Testis (tissue), 3 donors: ENCODE results near the gene FBH1. TPM values are rescaled to one million over a fixed set of nuclear protein-coding genes. Genes with fewer than 3 reads are reported as not detected.
"Not testable (repeated sequence)": the region's sequence is repeated elsewhere in the genome, so short reads cannot be mapped to it uniquely, and the experiment has no call there.

Experiments
- DNase-seq: peaks from one replicate; pipeline ENCODE4 v3.0.0-alpha.2; 2019
- H3K27ac ChIP-seq, 2 donors: fragments of 200-600 bp; sonication (generic); one replicate each; pipeline ENCODE4 v1.5.1; 2019
- H3K27me3 ChIP-seq: fragments of 200-600 bp; sonication (generic); one replicate; pipeline ENCODE4 v1.5.1; 2019
- H3K36me3 ChIP-seq: fragments of 200-600 bp; sonication (generic); one replicate; pipeline ENCODE4 v1.5.1; 2017; ENCODE audit warnings: low read depth; ENCODE audit errors: missing control alignments
- H3K4me1 ChIP-seq: fragments of 200-600 bp; sonication (generic); one replicate; pipeline ENCODE4 v1.5.1; 2019
- H3K4me3 ChIP-seq, 2 donors: fragments of 200-600 bp; sonication (generic); one replicate each; pipeline ENCODE4 v1.5.1; 2017 to 2019
- H3K9me3 ChIP-seq: fragments of 200-600 bp; sonication (generic); one replicate; pipeline ENCODE4 v1.5.1; 2017
- POLR2A ChIP-seq: fragments of 450-650 bp; IDR thresholded peaks from one replicate; pipeline ENCODE4 v1.6.1; 2017; ENCODE audit warnings: antibody characterized with exemption, mild to moderate bottlenecking, moderate library complexity
- WGBS, 2 donors: methylation state at CpG; one replicate each; pipeline ENCODE4 v1.1.5; 2018; 5-methylcytosine and 5-hydroxymethylcytosine counted together
- intact Hi-C: fragments of 100-400 bp; cut with DNase I; formaldehyde crosslinking; loops from one replicate; pipeline ENCODE4 v1.15.1; 2023; ENCODE audit warnings: low total_unique reads
- polyA plus RNA-seq: library from polyadenylated mRNA; stranded (reverse); fragments of 350-450 nt; fragmentation: Illumina TruSeq; extraction: RNeasy Lipid Tissue Mini Kit (QIAGEN cat#74804); gene quantifications from one replicate; pipeline ENCODE4 v1.2.3, GENCODE V29; 2014; ENCODE audit warnings: low read depth, low replicate concordance; ENCODE audit not compliant: insufficient read depth
- total RNA-seq, 2 donors: library from RNA; depleted of rRNA; stranded (reverse); fragments of >200 nt; gene quantifications; one replicate each; pipeline ENCODE4 v1.2.3, GENCODE V29; 2016
- TF ChIP-seq, protein P1 (sequence below), 3 experiments: fragments of 450-650 bp in 2 of 3; fragments of 200-600 bp in 1 of 3; sonication (generic) in 1 of 3; IDR thresholded peaks; one replicate each; pipeline ENCODE4 v1.5.1; 2016 to 2019; ENCODE audit warnings: antibody characterized with exemption in 3 of 3, mild to moderate bottlenecking in 2 of 3, moderate library complexity in 1 of 3

Gene FBH1
- total and polyA plus RNA-seq, 3 donors from 2014 or later: 91.6 to 203 (median 174) TPM

DNA sequence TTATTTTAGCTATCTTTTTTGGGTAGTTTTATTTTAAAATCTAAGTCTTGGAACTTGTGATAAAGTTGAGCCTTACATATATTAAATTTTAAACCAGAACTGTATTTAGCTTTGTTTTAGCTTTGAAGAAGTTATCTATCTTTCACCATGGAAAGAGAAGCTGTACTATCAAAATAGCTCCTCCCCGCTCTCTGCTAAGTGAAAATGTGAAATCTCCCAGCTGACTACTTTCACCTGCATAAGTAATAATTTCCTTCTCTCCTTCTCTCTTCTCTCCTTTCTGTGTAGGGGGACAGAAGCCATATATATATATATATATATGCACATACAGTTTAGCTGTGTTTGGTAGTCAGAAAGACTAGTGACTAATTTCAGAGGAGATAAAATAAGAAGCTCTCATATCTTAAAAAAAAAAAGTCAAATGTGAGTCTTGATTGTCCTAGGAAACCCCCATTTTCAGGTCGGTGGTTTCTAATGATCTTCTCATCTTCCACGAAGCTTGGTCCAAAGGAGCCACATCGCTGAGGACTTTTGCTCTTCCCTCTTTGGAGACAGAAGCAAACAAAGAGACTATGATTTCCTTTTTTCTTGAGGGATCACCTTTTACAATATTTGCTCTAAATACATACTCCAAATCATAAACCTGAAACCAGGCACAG lies 46.2 kb upstream of the FBH1 start:
- H3K4me1 ChIP-seq: peaks cover 13% of the 10 kb centered on the region
- 80 to 82% methylated on average over 4 of the region's 4 CpGs for WGBS, 2 donors
- intact Hi-C loops: no loop called here
- DNase-seq: no peak
- TF ChIP-seq POLR2A: no peak
- TF ChIP-seq, protein P1, sequence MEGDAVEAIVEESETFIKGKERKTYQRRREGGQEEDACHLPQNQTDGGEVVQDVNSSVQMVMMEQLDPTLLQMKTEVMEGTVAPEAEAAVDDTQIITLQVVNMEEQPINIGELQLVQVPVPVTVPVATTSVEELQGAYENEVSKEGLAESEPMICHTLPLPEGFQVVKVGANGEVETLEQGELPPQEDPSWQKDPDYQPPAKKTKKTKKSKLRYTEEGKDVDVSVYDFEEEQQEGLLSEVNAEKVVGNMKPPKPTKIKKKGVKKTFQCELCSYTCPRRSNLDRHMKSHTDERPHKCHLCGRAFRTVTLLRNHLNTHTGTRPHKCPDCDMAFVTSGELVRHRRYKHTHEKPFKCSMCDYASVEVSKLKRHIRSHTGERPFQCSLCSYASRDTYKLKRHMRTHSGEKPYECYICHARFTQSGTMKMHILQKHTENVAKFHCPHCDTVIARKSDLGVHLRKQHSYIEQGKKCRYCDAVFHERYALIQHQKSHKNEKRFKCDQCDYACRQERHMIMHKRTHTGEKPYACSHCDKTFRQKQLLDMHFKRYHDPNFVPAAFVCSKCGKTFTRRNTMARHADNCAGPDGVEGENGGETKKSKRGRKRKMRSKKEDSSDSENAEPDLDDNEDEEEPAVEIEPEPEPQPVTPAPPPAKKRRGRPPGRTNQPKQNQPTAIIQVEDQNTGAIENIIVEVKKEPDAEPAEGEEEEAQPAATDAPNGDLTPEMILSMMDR (IDR thresholded peaks at IDR 0.05): no peak
- H3K4me3 ChIP-seq: no peak overlapping the region
- H3K27me3 ChIP-seq: no peaks in the 10 kb centered on the region
- H3K36me3 ChIP-seq: no peaks in the 10 kb centered on the region
- no peak overlapping the region for H3K27ac ChIP-seq
- H3K9me3 ChIP-seq: no peaks in the 10 kb centered on the region

DNA sequence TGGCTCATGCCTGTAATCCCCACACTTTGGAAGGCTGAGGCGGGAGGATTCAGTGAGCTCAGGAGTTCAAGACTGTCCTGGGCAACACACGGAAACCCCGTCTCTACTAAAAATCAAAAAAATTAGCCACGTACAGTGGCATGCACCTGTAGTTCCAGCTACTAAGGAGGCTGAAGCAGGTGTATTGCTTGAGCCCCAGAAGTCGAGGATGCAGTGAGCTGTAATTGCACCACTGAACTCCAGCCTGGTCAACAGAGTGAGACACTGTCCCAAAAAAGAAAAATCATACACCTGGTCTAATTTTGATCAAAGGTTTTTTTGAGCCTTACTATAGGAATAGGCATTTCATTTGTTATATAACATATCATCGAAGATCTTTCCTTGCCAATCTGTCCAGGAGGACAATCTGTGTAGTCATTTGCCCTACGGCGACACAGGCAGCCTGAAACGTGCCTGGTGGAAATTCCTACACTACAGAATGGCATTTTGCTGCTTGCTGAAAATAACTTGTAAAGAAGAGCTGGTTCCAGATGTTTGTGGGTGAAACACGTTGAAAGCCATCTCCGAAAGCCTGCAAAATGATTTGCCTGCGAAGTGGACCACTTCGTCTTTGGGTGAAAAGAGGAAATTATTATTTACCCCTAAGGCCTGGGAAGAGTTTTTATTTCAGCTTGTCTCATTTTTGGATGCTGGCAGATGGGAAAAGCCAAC lies 45.5 kb upstream of the FBH1 start:
- WGBS, 2 donors: 69 to 80% methylated on average over 13 of the region's 13 CpGs
- intact Hi-C loops: no loop called here
- H3K27ac ChIP-seq: no peak overlapping the region
- H3K27me3 ChIP-seq: no peaks in the 10 kb centered on the region
- H3K4me3 ChIP-seq: no peak overlapping the region
- no peaks in the 10 kb centered on the region for H3K9me3 ChIP-seq
- no peak for DNase-seq
- no peaks in the 10 kb centered on the region for H3K36me3 ChIP-seq
- H3K4me1 ChIP-seq: peaks cover 13% of the 10 kb centered on the region
- TF ChIP-seq POLR2A: no peak
- TF ChIP-seq, protein P1 (IDR thresholded peaks at IDR 0.05): no peak

DNA sequence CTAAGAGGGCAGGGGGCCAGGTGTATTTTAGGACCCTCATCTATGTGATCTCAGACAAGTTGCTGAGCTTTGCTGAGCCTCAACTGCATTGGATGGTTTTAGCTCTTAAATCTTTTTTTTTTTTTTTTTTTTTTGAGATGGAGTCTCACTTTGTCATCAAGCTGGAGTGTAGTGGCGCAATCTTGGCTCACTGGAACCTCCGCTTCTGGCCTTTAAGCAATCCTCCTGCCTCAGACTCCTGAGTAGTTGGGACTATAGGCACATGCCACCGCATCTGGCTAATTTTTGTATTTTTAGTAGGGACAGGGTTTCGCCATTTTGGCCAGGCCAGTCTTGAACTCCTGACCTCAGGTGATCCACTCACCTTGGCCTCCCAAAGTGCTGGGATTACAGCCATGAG lies 43.4 kb upstream of the FBH1 start:
- H3K4me3 ChIP-seq, intact Hi-C loops, H3K36me3 ChIP-seq, H3K27ac ChIP-seq, DNase-seq, H3K27me3 ChIP-seq, H3K9me3 ChIP-seq, H3K4me1 ChIP-seq: not testable (repeated sequence)
- WGBS, 2 donors: 97 to 100% methylated on average over 4 of the region's 4 CpGs

DNA sequence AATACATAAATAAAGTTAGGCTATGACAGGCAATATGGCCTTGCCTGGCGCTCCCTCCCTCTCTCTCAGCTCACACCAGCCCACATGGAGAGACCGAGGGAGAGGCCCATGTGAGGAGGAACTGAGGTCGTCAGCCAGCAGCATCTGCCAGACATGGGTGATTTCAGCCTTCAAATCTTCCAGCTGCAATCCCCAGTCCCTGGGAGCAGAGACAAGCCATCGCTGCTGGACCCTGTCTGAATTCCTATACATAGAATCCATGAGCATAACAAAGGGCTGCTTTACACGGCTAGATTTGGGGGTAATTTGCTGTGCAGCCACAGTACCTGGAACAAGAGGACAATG lies 35.9 kb upstream of the FBH1 start:
- Histone ChIP-seq H3K27me3 (no peaks in the 10 kb centered on the region), H3K27ac (no peak overlapping the region), H3K9me3 (no peaks in the 10 kb centered on the region), H3K4me1 (no peaks in the 10 kb centered on the region), H3K36me3 (no peaks in the 10 kb centered on the region), H3K4me3 (no peak overlapping the region)
- intact Hi-C loops: no loop called here
- 83 to 87% methylated on average over 5 of the region's 5 CpGs for WGBS, 2 donors
- TF ChIP-seq POLR2A: no peak
- TF ChIP-seq, protein P1 (IDR thresholded peaks at IDR 0.05): no peak
- DNase-seq: no peak

DNA sequence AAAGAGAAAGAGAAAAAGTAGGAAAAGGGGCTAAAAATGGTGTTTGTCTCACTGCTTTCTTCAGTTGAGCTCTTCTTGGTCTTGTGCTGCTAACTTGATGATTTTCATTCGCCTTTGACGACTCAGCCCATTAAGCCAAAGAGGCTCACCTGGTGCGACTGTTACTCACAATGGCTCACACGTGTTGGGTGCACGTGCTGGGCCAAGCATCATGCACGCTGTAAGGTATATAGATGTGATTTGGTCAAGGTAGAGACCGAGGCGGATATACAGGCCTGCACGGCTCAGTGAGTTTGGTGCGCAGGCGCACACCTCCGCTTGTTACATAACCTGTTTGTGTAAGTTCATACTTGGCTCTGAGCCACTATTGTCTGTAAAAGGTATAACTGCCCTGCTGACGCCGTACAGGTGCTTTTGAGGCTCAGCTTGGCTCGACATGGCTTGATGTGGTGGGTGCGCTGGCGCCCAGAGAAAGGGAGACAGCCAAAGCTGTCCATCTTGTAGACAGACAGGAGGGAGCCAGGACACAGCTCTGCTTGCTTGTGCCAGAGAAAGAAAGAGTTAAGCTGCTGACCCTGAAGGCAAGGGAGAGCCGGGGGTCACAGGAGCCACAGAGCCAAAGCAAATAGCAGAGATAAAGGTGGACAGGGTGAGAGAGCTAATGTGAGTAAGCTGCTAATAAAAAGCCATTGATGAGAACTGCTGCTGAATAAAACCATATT lies 33.9 kb upstream of the FBH1 start:
- TF ChIP-seq, protein P1 (IDR thresholded peaks at IDR 0.05): no peak
- TF ChIP-seq POLR2A: no peak
- DNase-seq: no peak
- intact Hi-C loops: no loop called here
- Histone ChIP-seq H3K9me3 (no peaks in the 10 kb centered on the region), H3K4me3 (no peak overlapping the region), H3K27me3 (no peaks in the 10 kb centered on the region), H3K36me3 (no peaks in the 10 kb centered on the region), H3K4me1 (no peaks in the 10 kb centered on the region), H3K27ac (no peak overlapping the region)
- WGBS, 2 donors: 68 to 90% methylated on average over 12 to 18 of the region's 18 CpGs
